ENCODE measurements around the gene SIK3. TPM values are rescaled to one million over a fixed set of nuclear protein-coding genes. Genes with fewer than 3 reads are reported as not detected.

The SIK3 gene
- total RNA-seq, 1 donor from 2014 or later, result 19.5 TPM

DNA sequence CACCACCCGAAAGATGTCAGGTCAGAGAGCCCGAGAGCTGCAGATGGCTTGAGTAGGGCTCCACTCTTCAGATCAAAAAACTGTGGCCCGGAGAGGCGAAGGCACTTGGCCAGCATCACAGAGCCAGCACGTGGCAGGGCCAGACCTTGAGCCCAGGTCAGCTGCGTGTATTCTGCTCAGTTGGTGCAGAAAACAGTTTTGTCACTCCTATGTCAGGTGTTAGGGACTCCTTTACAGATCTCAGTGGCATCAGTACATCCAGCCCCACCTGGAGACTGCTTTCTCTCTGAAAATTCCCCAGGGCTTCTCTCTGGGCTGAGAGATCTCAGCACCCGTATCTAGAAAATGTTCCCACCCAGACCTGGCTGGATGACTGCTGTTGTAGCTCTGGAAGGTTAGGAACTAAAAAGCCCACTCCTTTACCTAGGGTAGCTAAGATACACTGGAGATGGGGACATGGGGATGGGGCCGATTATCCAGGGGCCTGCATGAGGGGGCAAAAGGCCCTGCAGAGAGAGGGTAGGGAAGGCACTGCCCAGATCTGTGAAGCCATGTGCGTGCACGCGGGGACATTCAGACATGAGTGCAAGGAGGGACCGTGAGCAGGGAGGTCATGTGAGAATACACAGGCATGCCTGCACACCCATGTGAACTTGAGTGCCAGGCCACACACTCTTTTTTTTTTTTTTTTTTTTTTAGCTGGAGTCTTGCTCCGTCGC lies 264.3 kb downstream of the SIK3 start:
- no peak overlapping the region for H3K27ac Mint-ChIP-seq (ENCODE audit: unreplicated experiment)
- no peak for DNase-seq (ENCODE audit: low spot score)
- peaks cover 15% of the 10 kb centered on the region for H3K4me1 Mint-ChIP-seq (ENCODE audit: low read depth)
- no peaks in the 10 kb centered on the region for H3K36me3 Mint-ChIP-seq (ENCODE audit: low read depth)
- no peaks in the 10 kb centered on the region for H3K27me3 Mint-ChIP-seq (ENCODE audit: low read depth)
- no peak overlapping the region for H3K4me3 Mint-ChIP-seq (ENCODE audit: unreplicated experiment)
- no peaks in the 10 kb centered on the region for H3K9me3 Mint-ChIP-seq (ENCODE audit: low read depth)
- TF ChIP-seq, protein P1, sequence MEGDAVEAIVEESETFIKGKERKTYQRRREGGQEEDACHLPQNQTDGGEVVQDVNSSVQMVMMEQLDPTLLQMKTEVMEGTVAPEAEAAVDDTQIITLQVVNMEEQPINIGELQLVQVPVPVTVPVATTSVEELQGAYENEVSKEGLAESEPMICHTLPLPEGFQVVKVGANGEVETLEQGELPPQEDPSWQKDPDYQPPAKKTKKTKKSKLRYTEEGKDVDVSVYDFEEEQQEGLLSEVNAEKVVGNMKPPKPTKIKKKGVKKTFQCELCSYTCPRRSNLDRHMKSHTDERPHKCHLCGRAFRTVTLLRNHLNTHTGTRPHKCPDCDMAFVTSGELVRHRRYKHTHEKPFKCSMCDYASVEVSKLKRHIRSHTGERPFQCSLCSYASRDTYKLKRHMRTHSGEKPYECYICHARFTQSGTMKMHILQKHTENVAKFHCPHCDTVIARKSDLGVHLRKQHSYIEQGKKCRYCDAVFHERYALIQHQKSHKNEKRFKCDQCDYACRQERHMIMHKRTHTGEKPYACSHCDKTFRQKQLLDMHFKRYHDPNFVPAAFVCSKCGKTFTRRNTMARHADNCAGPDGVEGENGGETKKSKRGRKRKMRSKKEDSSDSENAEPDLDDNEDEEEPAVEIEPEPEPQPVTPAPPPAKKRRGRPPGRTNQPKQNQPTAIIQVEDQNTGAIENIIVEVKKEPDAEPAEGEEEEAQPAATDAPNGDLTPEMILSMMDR (IDR thresholded peaks at IDR 0.05), result no peak

DNA sequence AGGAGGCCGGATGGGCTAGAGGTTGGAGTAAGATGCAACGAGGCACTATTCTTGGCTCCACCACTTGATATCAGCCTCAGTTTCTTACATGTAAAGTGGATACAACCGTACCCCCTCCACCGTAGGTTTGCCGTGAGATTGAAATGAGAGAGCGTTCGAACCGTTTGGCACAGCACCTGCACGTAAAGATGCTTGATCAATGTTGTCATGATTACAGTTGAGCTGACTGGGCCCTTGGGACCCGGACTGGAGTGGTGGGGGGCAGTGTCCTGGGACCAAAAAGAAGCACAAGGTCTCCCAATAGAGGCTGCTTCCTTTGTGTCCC lies 264.8 kb downstream of the SIK3 start:
- no peak for DNase-seq (ENCODE audit: low spot score)
- no peaks in the 10 kb centered on the region for H3K9me3 Mint-ChIP-seq (ENCODE audit: low read depth)
- no peak overlapping the region for H3K4me3 Mint-ChIP-seq (ENCODE audit: unreplicated experiment)
- no peak overlapping the region for H3K27ac Mint-ChIP-seq (ENCODE audit: unreplicated experiment)
- no peaks in the 10 kb centered on the region for H3K36me3 Mint-ChIP-seq (ENCODE audit: low read depth)
- TF ChIP-seq, protein P1 (IDR thresholded peaks at IDR 0.05), result no peak
- peaks cover 20% of the 10 kb centered on the region for H3K4me1 Mint-ChIP-seq (ENCODE audit: low read depth)
- H3K27me3 Mint-ChIP-seq (ENCODE audit: low read depth), result no peaks in the 10 kb centered on the region

DNA sequence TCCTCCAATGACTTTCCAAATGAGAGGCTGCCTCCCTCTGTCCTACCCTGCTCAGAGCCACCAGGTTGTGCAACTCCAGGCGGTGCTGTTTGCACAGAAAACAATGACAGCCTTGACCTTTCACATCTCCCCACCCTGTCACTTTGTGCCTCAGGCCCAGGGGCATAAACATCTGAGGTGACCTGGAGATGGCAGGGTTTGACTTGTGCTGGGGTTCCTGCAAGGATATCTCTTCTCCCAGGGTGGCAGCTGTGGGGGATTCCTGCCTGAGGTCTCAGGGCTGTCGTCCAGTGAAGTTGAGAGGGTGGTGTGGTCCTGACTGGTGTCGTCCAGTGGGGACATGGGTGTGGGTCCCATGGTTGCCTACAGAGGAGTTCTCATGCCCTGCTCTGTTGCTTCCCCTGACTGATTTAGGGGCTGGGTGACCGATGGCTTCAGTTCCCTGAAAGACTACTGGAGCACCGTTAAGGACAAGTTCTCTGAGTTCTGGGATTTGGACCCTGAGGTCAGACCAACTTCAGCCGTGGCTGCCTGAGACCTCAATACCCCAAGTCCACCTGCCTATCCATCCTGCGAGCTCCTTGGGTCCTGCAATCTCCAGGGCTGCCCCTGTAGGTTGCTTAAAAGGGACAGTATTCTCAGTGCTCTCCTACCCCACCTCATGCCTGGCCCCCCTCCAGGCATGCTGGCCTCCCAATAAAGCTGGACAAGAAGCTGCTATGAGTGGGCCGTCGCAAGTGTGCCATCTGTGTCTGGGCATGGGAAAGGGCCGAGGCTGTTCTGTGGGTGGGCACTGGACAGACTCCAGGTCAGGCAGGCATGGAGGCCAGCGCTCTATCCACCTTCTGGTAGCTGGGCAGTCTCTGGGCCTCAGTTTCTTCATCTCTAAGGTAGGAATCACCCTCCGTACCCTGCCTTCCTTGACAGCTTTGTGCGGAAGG lies 265.6 kb downstream of the SIK3 start:
- no peak for DNase-seq (ENCODE audit: low spot score)
- no peaks in the 10 kb centered on the region for H3K9me3 Mint-ChIP-seq (ENCODE audit: low read depth)
- H3K4me3 Mint-ChIP-seq (ENCODE audit: unreplicated experiment), result no peak overlapping the region

DNA sequence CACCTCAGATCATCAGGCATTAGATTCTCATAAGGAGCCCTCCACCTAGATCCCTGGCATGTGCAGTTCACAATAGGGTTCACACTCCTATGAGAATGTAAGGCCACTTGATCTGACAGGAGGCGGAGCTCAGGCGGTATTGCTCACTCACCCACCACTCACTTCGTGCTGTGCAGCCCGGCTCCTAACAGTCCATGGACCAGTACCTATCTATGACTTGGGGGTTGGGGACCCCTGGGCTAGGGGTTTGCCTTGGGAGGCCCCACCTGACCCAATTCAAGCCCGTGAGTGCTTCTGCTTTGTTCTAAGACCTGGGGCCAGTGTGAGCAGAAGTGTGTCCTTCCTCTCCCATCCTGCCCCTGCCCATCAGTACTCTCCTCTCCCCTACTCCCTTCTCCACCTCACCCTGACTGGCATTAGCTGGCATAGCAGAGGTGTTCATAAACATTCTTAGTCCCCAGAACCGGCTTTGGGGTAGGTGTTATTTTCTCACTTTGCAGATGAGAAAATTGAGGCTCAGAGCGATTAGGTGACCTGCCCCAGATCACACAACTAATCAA lies 266.4 kb downstream of the SIK3 start:
- Mint-ChIP-seq H3K27ac (ENCODE audit: unreplicated experiment) (no peak overlapping the region), H3K27me3 (ENCODE audit: low read depth) (no peaks in the 10 kb centered on the region), H3K4me1 (ENCODE audit: low read depth) (peaks cover 21% of the 10 kb centered on the region), H3K9me3 (ENCODE audit: low read depth) (no peaks in the 10 kb centered on the region), H3K4me3 (ENCODE audit: unreplicated experiment) (no peak overlapping the region), H3K36me3 (ENCODE audit: low read depth) (no peaks in the 10 kb centered on the region)
- DNase-seq (ENCODE audit: low spot score), result no peak
- TF ChIP-seq, protein P1 (IDR thresholded peaks at IDR 0.05), result no peak

More for the DNA sequence above, 265.6 kb downstream of the SIK3 start:
- TF ChIP-seq, protein P1 (IDR thresholded peaks at IDR 0.05), result no peak
- Mint-ChIP-seq H3K27me3 (ENCODE audit: low read depth) (no peaks in the 10 kb centered on the region), H3K4me1 (ENCODE audit: low read depth) (peaks cover 21% of the 10 kb centered on the region), H3K36me3 (ENCODE audit: low read depth) (no peaks in the 10 kb centered on the region), H3K27ac (ENCODE audit: unreplicated experiment) (no peak overlapping the region)

DNA sequence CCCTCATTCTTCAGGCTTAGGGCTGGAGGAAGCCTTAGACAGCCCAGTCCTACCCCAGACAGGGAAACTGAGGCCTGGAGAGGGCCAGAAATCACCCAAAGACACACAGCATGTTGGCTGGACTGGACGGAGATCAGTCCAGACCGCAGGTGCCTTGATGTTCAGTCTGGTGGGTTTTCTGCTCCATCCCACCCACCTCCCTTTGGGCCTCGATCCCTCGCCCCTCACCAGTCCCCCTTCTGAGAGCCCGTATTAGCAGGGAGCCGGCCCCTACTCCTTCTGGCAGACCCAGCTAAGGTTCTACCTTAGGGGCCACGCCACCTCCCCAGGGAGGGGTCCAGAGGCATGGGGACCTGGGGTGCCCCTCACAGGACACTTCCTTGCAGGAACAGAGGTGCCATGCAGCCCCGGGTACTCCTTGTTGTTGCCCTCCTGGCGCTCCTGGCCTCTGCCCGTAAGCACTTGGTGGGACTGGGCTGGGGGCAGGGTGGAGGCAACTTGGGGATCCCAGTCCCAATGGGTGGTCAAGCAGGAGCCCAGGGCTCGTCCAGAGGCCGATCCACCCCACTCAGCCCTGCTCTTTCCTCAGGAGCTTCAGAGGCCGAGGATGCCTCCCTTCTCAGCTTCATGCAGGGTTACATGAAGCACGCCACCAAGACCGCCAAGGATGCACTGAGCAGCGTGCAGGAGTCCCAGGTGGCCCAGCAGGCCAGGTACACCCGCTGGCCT lies 267.9 kb downstream of the SIK3 start:
- Mint-ChIP-seq H3K27ac (ENCODE audit: unreplicated experiment) (no peak overlapping the region), H3K9me3 (ENCODE audit: low read depth) (no peaks in the 10 kb centered on the region), H3K4me3 (ENCODE audit: unreplicated experiment) (no peak overlapping the region), H3K4me1 (ENCODE audit: low read depth) (peaks cover 13% of the 10 kb centered on the region), H3K27me3 (ENCODE audit: low read depth) (no peaks in the 10 kb centered on the region), H3K36me3 (ENCODE audit: low read depth) (no peaks in the 10 kb centered on the region)
- DNase-seq (ENCODE audit: low spot score), result no peak
- TF ChIP-seq, protein P1 (IDR thresholded peaks at IDR 0.05), result no peak

Measured in chondrocyte (in vitro differentiated cells).